MG63 (cell line): ENCODE results near the gene EEF1G. TPM values are rescaled to one million over a fixed set of nuclear protein-coding genes. Genes with fewer than 3 reads are reported as not detected.

ENCODE experiments used
- DNase-seq: peaks from one replicate; pipeline ENCODE4 v3.0.0-alpha.2; 2020
- H3K27me3 ChIP-seq: fragments of 250-450 bp; sonication (Bioruptor Pico); 2 replicates; pipeline ENCODE4 v1.5.1; 2020; ENCODE audit warnings: mild to moderate bottlenecking, moderate library complexity
- H3K36me3 ChIP-seq: fragments of 250-450 bp; sonication (Bioruptor Pico); 2 replicates; pipeline ENCODE4 v1.5.1; 2020; ENCODE audit warnings: mild to moderate bottlenecking, moderate library complexity
- H3K4me3 ChIP-seq: fragments of 250-450 bp; sonication (Bioruptor Pico); 2 replicates; pipeline ENCODE4 v1.5.1; 2020; ENCODE audit warnings: mild to moderate bottlenecking, moderate library complexity
- H3K9me3 ChIP-seq: fragments of 250-450 bp; sonication (Bioruptor Pico); 2 replicates; pipeline ENCODE4 v1.5.1; 2020; ENCODE audit warnings: mild to moderate bottlenecking, moderate library complexity
- total RNA-seq: library from RNA; depleted of rRNA; stranded (reverse); fragments of >200 nt; shearing (Covaris generic); gene quantifications from 2 replicates; pipeline ENCODE4 v1.2.3, GENCODE V29; 2014; ENCODE audit warnings: low replicate concordance; rRNA removed

The EEF1G gene
- total RNA-seq, 1 experiment from 2014 or later = 3,577 TPM

GRCh38 chr11:62539238-62539925 lies 34.3 kb downstream of the EEF1G start:
- H3K27me3 ChIP-seq = no peaks in the 10 kb centered on the region
- H3K9me3 ChIP-seq = no peaks in the 10 kb centered on the region
- peak overlapping the region; percentile 20; the same call in 1 of the 2 replicates for H3K4me3 ChIP-seq
- H3K36me3 ChIP-seq = peaks cover 65% of the 10 kb centered on the region
- DNase-seq = peak; percentile 97

GRCh38 chr11:62538470-62539237 lies 35.0 kb downstream of the EEF1G start:
- Histone ChIP-seq H3K36me3 (peaks cover 68% of the 10 kb centered on the region), H3K27me3 (no peaks in the 10 kb centered on the region), H3K9me3 (no peaks in the 10 kb centered on the region), H3K4me3 (no peak overlapping the region)
- no peak for DNase-seq

GRCh38 chr11:62536301-62536957 lies 37.3 kb downstream of the EEF1G start:
- Histone ChIP-seq H3K4me3 (no peak overlapping the region), H3K36me3 (peaks cover 75% of the 10 kb centered on the region), H3K27me3 (no peaks in the 10 kb centered on the region), H3K9me3 (no peaks in the 10 kb centered on the region)
- no peak for DNase-seq

DNA sequence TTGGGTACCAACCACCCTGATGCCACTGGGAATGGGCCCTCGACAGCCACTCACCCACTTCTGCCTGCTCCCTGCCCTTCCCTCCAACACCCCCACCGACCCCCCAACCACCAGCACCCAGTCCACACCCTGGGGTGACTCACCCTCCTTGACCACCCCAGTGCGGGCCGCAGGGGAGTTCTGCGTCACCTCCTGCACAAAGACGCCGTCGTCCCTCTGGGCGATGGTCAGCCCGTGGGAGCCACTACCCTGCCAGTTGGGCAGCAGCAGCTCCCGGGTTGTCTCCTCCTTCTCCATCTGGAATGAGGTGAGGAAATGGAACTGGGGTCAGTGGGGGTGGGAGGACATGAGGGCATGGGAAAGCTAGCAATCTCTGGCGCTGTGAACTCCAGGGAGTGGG lies 37.9 kb downstream of the EEF1G start:
- no peaks in the 10 kb centered on the region for H3K27me3 ChIP-seq
- DNase-seq = no peak
- H3K36me3 ChIP-seq = peaks cover 80% of the 10 kb centered on the region
- H3K9me3 ChIP-seq = no peaks in the 10 kb centered on the region
- no peak overlapping the region for H3K4me3 ChIP-seq

- H3K27me3 ChIP-seq = no peaks in the 10 kb centered on the region
- H3K4me3 ChIP-seq = no peak overlapping the region
- peaks cover 88% of the 10 kb centered on the region for H3K36me3 ChIP-seq
- no peaks in the 10 kb centered on the region for H3K9me3 ChIP-seq
- no peak for DNase-seq
Measured at GRCh38 chr11:62534779-62535545, 38.7 kb downstream of the EEF1G start.

GRCh38 chr11:62532096-62532495 lies 41.6 kb downstream of the EEF1G start:
- H3K4me3 ChIP-seq = no peak overlapping the region
- H3K27me3 ChIP-seq = no peaks in the 10 kb centered on the region
- H3K36me3 ChIP-seq = peaks cover 88% of the 10 kb centered on the region
- no peaks in the 10 kb centered on the region for H3K9me3 ChIP-seq
- no peak for DNase-seq

- Histone ChIP-seq H3K9me3 (no peaks in the 10 kb centered on the region), H3K27me3 (no peaks in the 10 kb centered on the region), H3K36me3 (peaks cover 60% of the 10 kb centered on the region), H3K4me3 (no peak overlapping the region)
- DNase-seq = no peak
Measured at GRCh38 chr11:62516736-62517371, 56.8 kb downstream of the EEF1G start.

GRCh38 chr11:62514151-62514550 lies 59.5 kb downstream of the EEF1G start:
- H3K9me3 ChIP-seq = no peaks in the 10 kb centered on the region
- H3K27me3 ChIP-seq = no peaks in the 10 kb centered on the region
- H3K36me3 ChIP-seq = peaks cover 33% of the 10 kb centered on the region
- no peak for DNase-seq
- H3K4me3 ChIP-seq = no peak overlapping the region

DNA sequence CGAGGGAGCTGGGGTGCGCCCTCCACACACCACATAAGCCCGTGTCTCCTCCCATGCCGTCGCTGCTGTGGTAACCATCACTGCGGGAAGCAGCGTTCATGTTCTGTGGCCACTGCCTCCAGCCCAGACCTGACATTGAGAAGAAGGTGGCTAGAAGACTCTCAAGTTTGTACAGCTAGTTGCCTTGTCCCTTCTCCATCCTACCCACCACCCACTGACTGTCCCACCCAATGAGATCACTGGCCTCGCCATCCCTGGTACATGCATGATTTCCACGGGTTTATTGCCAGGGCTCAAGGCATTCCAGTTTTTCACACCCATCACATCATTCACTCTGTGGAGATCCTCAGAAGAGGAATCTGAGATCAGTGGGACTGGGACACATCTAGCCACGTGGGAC lies 60.1 kb downstream of the EEF1G start:
- Histone ChIP-seq H3K9me3 (no peaks in the 10 kb centered on the region), H3K4me3 (no peak overlapping the region), H3K27me3 (no peaks in the 10 kb centered on the region), H3K36me3 (peaks cover 27% of the 10 kb centered on the region)
- DNase-seq = no peak

DNA sequence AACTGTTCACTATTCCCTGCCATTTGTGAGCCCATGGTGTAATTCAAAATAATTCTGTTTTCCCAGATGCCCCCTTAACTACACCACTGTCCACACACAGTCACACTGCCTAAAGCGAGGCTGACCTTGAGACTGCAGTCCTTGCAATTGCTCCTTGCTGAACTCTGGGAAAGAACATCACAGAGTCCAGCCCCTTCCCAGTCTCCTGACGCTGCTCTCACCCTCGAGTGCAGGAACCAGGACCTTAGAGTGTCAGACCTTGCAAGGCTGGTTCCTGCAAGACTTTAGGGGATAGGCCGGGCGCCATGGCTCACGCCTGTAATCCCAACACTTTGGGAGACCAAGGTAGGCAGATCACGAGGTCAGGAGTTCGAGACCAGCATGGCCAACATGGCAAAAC lies 60.7 kb downstream of the EEF1G start:
- H3K9me3 ChIP-seq = no peaks in the 10 kb centered on the region
- H3K36me3 ChIP-seq = peaks cover 21% of the 10 kb centered on the region
- no peak for DNase-seq
- no peak overlapping the region for H3K4me3 ChIP-seq
- H3K27me3 ChIP-seq = no peaks in the 10 kb centered on the region

Other genes with a start within 250 kb of the EEF1G start
- 5.1 and 6.0 TPM in 2 replicates for gene ASRGL1, start 236.4 kb downstream of the EEF1G start, total RNA-seq
- gene SCGB1A1, start 154.9 kb downstream of the EEF1G start, total RNA-seq = not detected in 2 replicates
- 110 and 122 TPM in 2 replicates for gene AHNAK, start 27.1 kb downstream of the EEF1G start, total RNA-seq
- 11.1 and 20.3 TPM in 2 replicates for gene TUT1, start 17.6 kb upstream of the EEF1G start, total RNA-seq
- gene MTA2, start 28.0 kb upstream of the EEF1G start, total RNA-seq = 84.9 and 117 TPM in 2 replicates
- gene EML3, start 38.9 kb upstream of the EEF1G start, total RNA-seq = 18.1 and 20.9 TPM in 2 replicates
- 2.5 and 8.5 TPM in 2 replicates for gene ROM1, start 39.4 kb upstream of the EEF1G start, total RNA-seq
- gene B3GAT3, start 48.1 kb upstream of the EEF1G start, total RNA-seq = 24.6 and 32.9 TPM in 2 replicates
- 496 and 667 TPM in 2 replicates for gene GANAB, start 72.7 kb upstream of the EEF1G start, total RNA-seq
- 8.0 and 22.8 TPM in 2 replicates for gene INTS5, start 79.4 kb upstream of the EEF1G start, total RNA-seq
- gene C11orf98, start 91.3 kb upstream of the EEF1G start, total RNA-seq = 64.8 and 73.5 TPM in 2 replicates
- 10.9 and 14.9 TPM in 2 replicates for gene CSKMT, start 91.4 kb upstream of the EEF1G start, total RNA-seq
- gene UQCC3, start 97.8 kb upstream of the EEF1G start, total RNA-seq = 16.4 and 22.2 TPM in 2 replicates
- gene LBHD1, start 98.4 kb upstream of the EEF1G start, total RNA-seq = 4.7 and 9.8 TPM in 2 replicates
- 85.5 and 147 TPM in 2 replicates for gene UBXN1, start 105.2 kb upstream of the EEF1G start, total RNA-seq
- gene LRRN4CL, start 115.6 kb upstream of the EEF1G start, total RNA-seq = 1.4 and 2.3 TPM in 2 replicates
- 57.4 and 185 TPM in 2 replicates for gene BSCL2, start 133.5 kb upstream of the EEF1G start, total RNA-seq
- not detected in 2 replicates for gene GNG3, start 133.8 kb upstream of the EEF1G start, total RNA-seq
- 2.1 and 4.5 TPM in 2 replicates for gene HNRNPUL2, start 153.6 kb upstream of the EEF1G start, total RNA-seq
- 31.8 and 42.3 TPM in 2 replicates for gene TTC9C, start 154.6 kb upstream of the EEF1G start, total RNA-seq
- gene ZBTB3, start 180.3 kb upstream of the EEF1G start, total RNA-seq = 8.5 and 19.1 TPM in 2 replicates
- gene POLR2G, start 187.7 kb upstream of the EEF1G start, total RNA-seq = 77.9 and 85.4 TPM in 2 replicates
- 22.9 and 28.7 TPM in 2 replicates for gene TAF6L, start 197.5 kb upstream of the EEF1G start, total RNA-seq
- 27.5 and 46.6 TPM in 2 replicates for gene TMEM179B, start 213.5 kb upstream of the EEF1G start, total RNA-seq
- gene TMEM223, start 218.1 kb upstream of the EEF1G start, total RNA-seq = 13.8 and 32.0 TPM in 2 replicates
- gene NXF1, start 231.5 kb upstream of the EEF1G start, total RNA-seq = 5.4 and 15.6 TPM in 2 replicates